Measurements from ENCODE around the gene IGSF9B. TPM values are rescaled to one million over a fixed set of nuclear protein-coding genes. Genes with fewer than 3 reads are reported as not detected.

IGSF9B gene
- total RNA-seq, 1 experiment from 2014 or later: 5.6 TPM

DNA sequence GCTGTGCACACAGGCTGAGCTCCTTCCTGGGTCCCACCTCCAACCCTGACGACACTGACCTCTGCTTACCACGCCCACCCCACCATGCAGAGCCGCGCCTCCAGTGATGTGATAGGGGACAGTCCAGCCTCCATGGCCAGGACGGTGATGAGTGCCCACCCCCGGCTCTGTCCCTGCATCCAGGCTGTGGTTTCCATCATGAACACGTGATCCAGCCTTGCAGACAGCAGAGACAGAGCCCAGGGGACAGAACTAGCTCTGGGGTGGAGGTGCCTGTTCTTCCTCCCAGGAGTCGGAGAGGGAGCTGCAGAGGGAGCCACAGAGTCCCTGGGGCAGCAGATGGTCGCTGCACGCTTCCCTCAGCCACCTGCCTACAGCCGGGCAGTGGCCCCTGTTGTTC, 42.6 kb upstream of the IGSF9B start:
- H3K36me3 ChIP-seq (ENCODE audit: insufficient read depth, low read length): no peaks in the 10 kb centered on the region
- H3K9me2 ChIP-seq (replicated peaks; ENCODE audit: insufficient read depth, low read length): no peaks in the 10 kb centered on the region
- no peak overlapping the region for H2AFZ ChIP-seq (ENCODE audit: low read length)
- no peaks in the 10 kb centered on the region for H3K79me2 ChIP-seq (ENCODE audit: low read length)
- no peaks in the 10 kb centered on the region for H3K27me3 ChIP-seq (ENCODE audit: low read length)
- H3K4me1 ChIP-seq (ENCODE audit: low read length): peaks cover 79% of the 10 kb centered on the region
- H3K4me2 ChIP-seq (ENCODE audit: low read depth, low read length, poor library complexity, severe bottlenecking): peak overlapping the region; percentile 61
- peak overlapping the region; percentile 92 for H3K27ac ChIP-seq (ENCODE audit: low read length)
- DNase-seq: peak; percentile 89
- H3K9ac ChIP-seq (ENCODE audit: low read length): peak overlapping the region; percentile 69
- H3K4me3 ChIP-seq (ENCODE audit: low read length): peak overlapping the region; percentile 44; the same call in 1 of the 2 replicates
- no peaks in the 10 kb centered on the region for H3K9me3 ChIP-seq (ENCODE audit: low read length)
- H4K20me1 ChIP-seq (ENCODE audit: insufficient read depth, low read depth, low read length): no peaks in the 10 kb centered on the region

DNA sequence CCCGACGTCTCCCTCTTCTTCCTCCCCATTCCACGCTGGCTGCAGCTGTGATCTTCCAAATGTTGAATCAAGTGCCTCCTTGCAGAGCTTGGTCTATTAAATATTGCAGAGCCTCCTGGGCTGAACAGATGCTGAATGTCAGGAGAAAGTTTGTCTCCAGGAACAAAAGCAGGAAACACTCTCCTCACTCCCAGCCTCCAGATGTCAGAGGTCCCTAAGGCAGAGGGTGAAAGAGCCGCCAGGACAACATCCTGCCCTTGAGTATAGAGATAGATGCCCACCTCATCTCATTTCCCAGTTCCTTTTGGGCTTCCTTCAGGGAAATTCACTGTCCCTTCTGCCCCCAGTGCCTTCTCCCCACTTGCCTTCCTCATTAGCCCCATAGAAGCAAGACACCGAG, 40.8 kb upstream of the IGSF9B start:
- DNase-seq: no peak
- H3K27ac ChIP-seq (ENCODE audit: low read length): 0 out of 2 replicates have a peak overlapping the region, but pooled peaks have one; percentile 38
- no peaks in the 10 kb centered on the region for H3K9me2 ChIP-seq (replicated peaks; ENCODE audit: insufficient read depth, low read length)
- H2AFZ ChIP-seq (ENCODE audit: low read length): no peak overlapping the region
- no peaks in the 10 kb centered on the region for H3K79me2 ChIP-seq (ENCODE audit: low read length)
- H3K27me3 ChIP-seq (ENCODE audit: low read length): no peaks in the 10 kb centered on the region
- H3K4me3 ChIP-seq (ENCODE audit: low read length): no peak overlapping the region
- H4K20me1 ChIP-seq (ENCODE audit: insufficient read depth, low read depth, low read length): no peaks in the 10 kb centered on the region
- H3K9ac ChIP-seq (ENCODE audit: low read length): no peak overlapping the region
- H3K9me3 ChIP-seq (ENCODE audit: low read length): no peaks in the 10 kb centered on the region
- H3K4me1 ChIP-seq (ENCODE audit: low read length): peaks cover 75% of the 10 kb centered on the region
- H3K4me2 ChIP-seq (ENCODE audit: low read depth, low read length, poor library complexity, severe bottlenecking): no peak overlapping the region
- no peaks in the 10 kb centered on the region for H3K36me3 ChIP-seq (ENCODE audit: insufficient read depth, low read length)

GRCh38 chr11:133996671-133997070, 39.9 kb upstream of the IGSF9B start:
- Histone ChIP-seq H3K4me3 (ENCODE audit: low read length) (no peak overlapping the region), H3K9me2 (replicated peaks; ENCODE audit: insufficient read depth, low read length) (no peaks in the 10 kb centered on the region), H2AFZ (ENCODE audit: low read length) (no peak overlapping the region), H3K4me1 (ENCODE audit: low read length) (peaks cover 70% of the 10 kb centered on the region), H3K36me3 (ENCODE audit: insufficient read depth, low read length) (no peaks in the 10 kb centered on the region), H3K9ac (ENCODE audit: low read length) (no peak overlapping the region), H3K27me3 (ENCODE audit: low read length) (no peaks in the 10 kb centered on the region), H3K79me2 (ENCODE audit: low read length) (no peaks in the 10 kb centered on the region), H3K27ac (ENCODE audit: low read length) (no peak overlapping the region), H3K9me3 (ENCODE audit: low read length) (no peaks in the 10 kb centered on the region), H4K20me1 (ENCODE audit: insufficient read depth, low read depth, low read length) (no peaks in the 10 kb centered on the region), H3K4me2 (ENCODE audit: low read depth, low read length, poor library complexity, severe bottlenecking) (no peak overlapping the region)
- DNase-seq: no peak

GRCh38 chr11:133995066-133995465, 38.3 kb upstream of the IGSF9B start:
- Histone ChIP-seq H3K4me2 (ENCODE audit: low read depth, low read length, poor library complexity, severe bottlenecking) (peak overlapping the region; percentile 50), H3K9ac (ENCODE audit: low read length) (peak overlapping the region; percentile 40; the same call in 1 of the 2 replicates), H2AFZ (ENCODE audit: low read length) (no peak overlapping the region), H3K4me3 (ENCODE audit: low read length) (0 out of 2 replicates have a peak overlapping the region, but pooled peaks have one; percentile 2), H3K9me3 (ENCODE audit: low read length) (no peaks in the 10 kb centered on the region), H3K9me2 (replicated peaks; ENCODE audit: insufficient read depth, low read length) (no peaks in the 10 kb centered on the region), H3K27ac (ENCODE audit: low read length) (peak overlapping the region; percentile 75), H3K27me3 (ENCODE audit: low read length) (no peaks in the 10 kb centered on the region), H4K20me1 (ENCODE audit: insufficient read depth, low read depth, low read length) (no peaks in the 10 kb centered on the region), H3K4me1 (ENCODE audit: low read length) (peaks cover 58% of the 10 kb centered on the region), H3K36me3 (ENCODE audit: insufficient read depth, low read length) (no peaks in the 10 kb centered on the region), H3K79me2 (ENCODE audit: low read length) (no peaks in the 10 kb centered on the region)
- peak; percentile 69 for DNase-seq

DNA sequence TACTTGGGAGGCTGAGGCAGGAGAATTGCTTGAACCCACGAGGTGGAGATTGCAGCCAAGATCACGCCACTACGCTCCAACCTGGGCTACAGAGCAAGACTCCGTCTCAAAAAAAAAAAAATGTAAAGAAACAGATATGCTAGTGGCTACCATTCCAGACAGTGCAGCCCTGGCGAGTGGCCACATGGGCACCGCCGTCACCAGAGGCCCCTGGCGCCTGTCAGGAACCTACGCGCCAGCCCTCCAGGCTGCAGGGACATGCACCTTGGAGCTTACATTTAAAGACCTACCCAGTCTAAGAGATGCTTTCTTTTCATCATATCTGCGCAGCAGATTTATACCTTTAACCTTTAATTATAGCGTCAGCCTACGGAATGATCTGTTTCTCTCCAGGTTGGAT, 37.2 kb upstream of the IGSF9B start:
- no peaks in the 10 kb centered on the region for H4K20me1 ChIP-seq (ENCODE audit: insufficient read depth, low read depth, low read length)
- no peak overlapping the region for H3K9ac ChIP-seq (ENCODE audit: low read length)
- DNase-seq: no peak
- H3K4me2 ChIP-seq (ENCODE audit: low read depth, low read length, poor library complexity, severe bottlenecking): no peak overlapping the region
- H3K9me3 ChIP-seq (ENCODE audit: low read length): no peaks in the 10 kb centered on the region
- no peaks in the 10 kb centered on the region for H3K36me3 ChIP-seq (ENCODE audit: insufficient read depth, low read length)
- H3K4me1 ChIP-seq (ENCODE audit: low read length): peaks cover 47% of the 10 kb centered on the region
- no peaks in the 10 kb centered on the region for H3K9me2 ChIP-seq (replicated peaks; ENCODE audit: insufficient read depth, low read length)
- no peak overlapping the region for H3K27ac ChIP-seq (ENCODE audit: low read length)
- no peak overlapping the region for H2AFZ ChIP-seq (ENCODE audit: low read length)
- no peak overlapping the region for H3K4me3 ChIP-seq (ENCODE audit: low read length)
- H3K27me3 ChIP-seq (ENCODE audit: low read length): no peaks in the 10 kb centered on the region
- H3K79me2 ChIP-seq (ENCODE audit: low read length): no peaks in the 10 kb centered on the region

GRCh38 chr11:133993107-133993506, 36.3 kb upstream of the IGSF9B start:
- Histone ChIP-seq H3K79me2 (ENCODE audit: low read length) (no peaks in the 10 kb centered on the region), H3K4me1 (ENCODE audit: low read length) (peaks cover 43% of the 10 kb centered on the region), H3K27ac (ENCODE audit: low read length) (peak overlapping the region; percentile 49; the same call in 1 of the 2 replicates), H3K4me3 (ENCODE audit: low read length) (no peak overlapping the region), H3K27me3 (ENCODE audit: low read length) (no peaks in the 10 kb centered on the region), H3K36me3 (ENCODE audit: insufficient read depth, low read length) (no peaks in the 10 kb centered on the region), H4K20me1 (ENCODE audit: insufficient read depth, low read depth, low read length) (no peaks in the 10 kb centered on the region), H3K9ac (ENCODE audit: low read length) (no peak overlapping the region), H3K4me2 (ENCODE audit: low read depth, low read length, poor library complexity, severe bottlenecking) (no peak overlapping the region), H3K9me2 (replicated peaks; ENCODE audit: insufficient read depth, low read length) (no peaks in the 10 kb centered on the region), H2AFZ (ENCODE audit: low read length) (no peak overlapping the region), H3K9me3 (ENCODE audit: low read length) (no peaks in the 10 kb centered on the region)
- DNase-seq: no peak

DNA sequence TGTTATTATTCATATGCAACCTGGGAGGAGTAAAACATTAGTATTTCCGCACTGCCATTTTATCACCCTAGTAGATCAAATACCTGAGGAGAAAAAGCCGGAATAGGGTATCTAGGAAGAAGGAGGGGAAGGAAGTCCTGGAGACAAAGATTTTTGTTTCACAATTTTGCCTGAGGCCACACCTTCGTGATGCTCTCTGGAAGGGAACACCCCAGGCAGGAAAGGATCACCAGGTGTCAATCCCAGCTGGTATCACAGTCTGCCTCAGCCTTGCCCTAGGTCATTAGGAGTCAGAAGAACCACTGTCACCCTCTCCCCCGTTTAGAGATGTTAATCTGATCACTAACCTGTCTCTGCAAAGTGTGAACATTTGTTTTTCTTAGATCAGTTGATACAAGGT, 35.4 kb upstream of the IGSF9B start:
- H3K9me2 ChIP-seq (replicated peaks; ENCODE audit: insufficient read depth, low read length): no peaks in the 10 kb centered on the region
- H3K36me3 ChIP-seq (ENCODE audit: insufficient read depth, low read length): no peaks in the 10 kb centered on the region
- no peak overlapping the region for H2AFZ ChIP-seq (ENCODE audit: low read length)
- H3K9ac ChIP-seq (ENCODE audit: low read length): no peak overlapping the region
- H3K9me3 ChIP-seq (ENCODE audit: low read length): no peaks in the 10 kb centered on the region
- no peaks in the 10 kb centered on the region for H3K79me2 ChIP-seq (ENCODE audit: low read length)
- no peak overlapping the region for H3K4me3 ChIP-seq (ENCODE audit: low read length)
- H4K20me1 ChIP-seq (ENCODE audit: insufficient read depth, low read depth, low read length): no peaks in the 10 kb centered on the region
- H3K27me3 ChIP-seq (ENCODE audit: low read length): no peaks in the 10 kb centered on the region
- peaks cover 44% of the 10 kb centered on the region for H3K4me1 ChIP-seq (ENCODE audit: low read length)
- no peak for DNase-seq
- no peak overlapping the region for H3K4me2 ChIP-seq (ENCODE audit: low read depth, low read length, poor library complexity, severe bottlenecking)
- H3K27ac ChIP-seq (ENCODE audit: low read length): no peak overlapping the region

DNA sequence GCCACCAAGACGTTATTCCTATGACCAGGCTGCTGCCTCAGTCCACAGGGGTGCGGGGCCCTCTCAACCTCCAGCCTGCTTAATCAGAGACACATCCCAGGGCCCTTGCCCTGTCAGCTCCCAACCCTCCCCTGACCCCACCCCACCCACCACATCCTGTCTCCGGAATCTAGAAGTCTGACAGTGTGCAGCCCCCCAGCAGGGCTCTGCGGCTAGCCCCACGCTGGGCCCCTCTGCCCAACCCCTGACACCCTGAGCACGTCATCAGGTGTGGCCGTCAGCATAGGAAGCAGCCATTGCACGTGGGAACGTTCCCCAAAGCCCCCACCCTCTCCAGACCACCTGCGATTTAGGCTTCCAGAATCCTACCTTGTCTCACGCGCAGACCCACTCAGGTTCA, 34.3 kb upstream of the IGSF9B start:
- Histone ChIP-seq H3K9me3 (ENCODE audit: low read length) (no peaks in the 10 kb centered on the region), H3K4me1 (ENCODE audit: low read length) (peaks cover 48% of the 10 kb centered on the region), H4K20me1 (ENCODE audit: insufficient read depth, low read depth, low read length) (no peaks in the 10 kb centered on the region), H3K9me2 (replicated peaks; ENCODE audit: insufficient read depth, low read length) (no peaks in the 10 kb centered on the region), H3K4me2 (ENCODE audit: low read depth, low read length, poor library complexity, severe bottlenecking) (no peak overlapping the region), H2AFZ (ENCODE audit: low read length) (no peak overlapping the region), H3K4me3 (ENCODE audit: low read length) (no peak overlapping the region), H3K27me3 (ENCODE audit: low read length) (no peaks in the 10 kb centered on the region), H3K79me2 (ENCODE audit: low read length) (no peaks in the 10 kb centered on the region), H3K9ac (ENCODE audit: low read length) (no peak overlapping the region), H3K27ac (ENCODE audit: low read length) (no peak overlapping the region), H3K36me3 (ENCODE audit: insufficient read depth, low read length) (no peaks in the 10 kb centered on the region)
- DNase-seq: no peak

DNA sequence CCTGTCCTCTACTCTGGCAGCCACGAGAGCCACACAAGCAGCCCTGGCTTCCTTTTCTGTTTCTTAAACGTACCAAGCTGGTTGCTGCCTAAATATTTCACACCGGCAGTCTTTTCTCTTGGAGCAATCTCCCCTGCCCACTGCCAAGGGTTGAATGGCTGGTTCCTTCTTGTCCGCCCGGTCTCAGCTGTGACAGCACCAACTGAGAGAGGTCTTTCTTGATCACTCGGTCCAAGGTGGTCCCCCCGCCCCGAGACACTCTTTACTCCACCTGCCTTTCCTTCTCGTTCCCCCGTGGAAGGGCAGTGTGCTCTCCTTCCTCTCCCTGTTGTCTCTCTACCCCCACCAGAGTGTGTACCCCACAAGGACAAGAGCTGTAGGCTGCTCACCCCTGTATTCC, 33.7 kb upstream of the IGSF9B start:
- H3K9me3 ChIP-seq (ENCODE audit: low read length): no peaks in the 10 kb centered on the region
- H3K79me2 ChIP-seq (ENCODE audit: low read length): no peaks in the 10 kb centered on the region
- no peak overlapping the region for H3K4me2 ChIP-seq (ENCODE audit: low read depth, low read length, poor library complexity, severe bottlenecking)
- no peaks in the 10 kb centered on the region for H4K20me1 ChIP-seq (ENCODE audit: insufficient read depth, low read depth, low read length)
- no peak overlapping the region for H3K9ac ChIP-seq (ENCODE audit: low read length)
- no peak for DNase-seq
- no peaks in the 10 kb centered on the region for H3K27me3 ChIP-seq (ENCODE audit: low read length)
- H3K4me3 ChIP-seq (ENCODE audit: low read length): no peak overlapping the region
- peaks cover 48% of the 10 kb centered on the region for H3K4me1 ChIP-seq (ENCODE audit: low read length)
- H3K9me2 ChIP-seq (replicated peaks; ENCODE audit: insufficient read depth, low read length): no peaks in the 10 kb centered on the region
- no peak overlapping the region for H2AFZ ChIP-seq (ENCODE audit: low read length)
- H3K27ac ChIP-seq (ENCODE audit: low read length): no peak overlapping the region
- H3K36me3 ChIP-seq (ENCODE audit: insufficient read depth, low read length): no peaks in the 10 kb centered on the region

Measured in Karpas-422 (cell line).